HG02852 (cell line): ENCODE results near the gene FAM53B.

ENCODE experiments used
- ATAC-seq: cut with Tn5 transposase; IDR thresholded peaks from one replicate; pipeline ENCODE4 v1.9.1; 2021; ENCODE audit warnings: mild to moderate bottlenecking, moderate library complexity; ENCODE audit not compliant: unreplicated experiment

The FAM53B gene

GRCh38 chr10:124683814-124684213 is 60.4 kb downstream of the FAM53B start:
- no peak for ATAC-seq

- ATAC-seq = no peak
Observed at GRCh38 chr10:124681626-124682552, 62.3 kb downstream of the FAM53B start.

GRCh38 chr10:124681091-124681490 is 63.1 kb downstream of the FAM53B start:
- no peak for ATAC-seq

DNA sequence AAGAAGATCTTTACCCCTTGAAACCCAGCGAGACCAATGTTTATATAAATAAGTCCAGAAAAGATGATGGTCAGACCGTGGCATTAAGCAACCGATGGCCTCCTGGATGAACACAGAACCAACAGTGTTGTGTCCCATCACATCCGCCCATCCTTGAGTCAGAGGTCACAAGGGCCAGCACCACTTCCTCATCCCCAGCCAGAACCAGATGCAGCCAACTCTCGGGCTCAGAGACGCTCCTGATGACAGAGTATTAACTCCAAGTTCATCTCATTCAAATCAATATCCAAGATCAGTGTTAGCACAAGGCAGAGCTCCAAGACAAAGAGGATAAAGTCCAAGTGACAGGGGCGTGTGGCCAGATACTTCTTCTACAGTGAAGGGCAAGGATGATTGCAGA is 63.5 kb downstream of the FAM53B start:
- no peak for ATAC-seq

- ATAC-seq = no peak
Observed at GRCh38 chr10:124679401-124679800, 64.8 kb downstream of the FAM53B start.

GRCh38 chr10:124678557-124679240 is 65.5 kb downstream of the FAM53B start:
- ATAC-seq = no peak

DNA sequence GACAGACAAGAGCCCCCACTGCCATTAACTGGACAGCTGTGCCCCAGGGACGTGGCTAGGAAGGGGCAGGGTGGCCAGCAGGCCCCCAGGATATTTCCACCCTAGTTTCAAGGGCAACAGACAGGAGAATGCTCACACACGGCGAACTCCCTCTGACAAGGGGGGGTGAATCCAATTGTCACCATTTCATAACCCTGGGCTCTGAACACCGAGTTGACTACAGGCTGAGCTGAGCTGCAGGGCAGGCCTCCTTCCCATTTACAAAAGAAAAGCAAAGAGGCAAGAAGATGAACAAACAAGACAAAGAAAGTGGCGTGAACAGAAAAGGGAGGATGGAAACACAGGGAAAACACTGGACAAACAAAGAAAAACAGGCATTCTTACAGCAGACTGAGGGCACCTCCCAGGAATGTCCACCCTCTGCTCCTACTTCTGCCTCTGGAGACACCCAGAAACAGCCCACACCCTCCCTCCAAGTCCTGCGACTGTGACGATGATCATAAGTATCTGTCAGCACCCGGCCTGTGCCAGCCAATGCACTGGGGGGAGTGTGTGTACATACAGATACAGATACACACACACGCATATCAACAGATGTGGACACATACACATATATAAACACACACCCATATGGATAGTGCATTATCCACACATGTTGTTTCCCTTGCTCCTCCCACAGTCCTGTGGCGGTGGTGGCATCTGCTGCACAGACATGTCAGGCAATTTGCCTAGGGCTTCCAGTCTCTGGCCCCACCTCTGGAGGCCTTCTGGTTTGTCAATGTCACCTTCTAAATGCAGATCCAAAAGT is 66.2 kb downstream of the FAM53B start:
- ATAC-seq = no peak

DNA sequence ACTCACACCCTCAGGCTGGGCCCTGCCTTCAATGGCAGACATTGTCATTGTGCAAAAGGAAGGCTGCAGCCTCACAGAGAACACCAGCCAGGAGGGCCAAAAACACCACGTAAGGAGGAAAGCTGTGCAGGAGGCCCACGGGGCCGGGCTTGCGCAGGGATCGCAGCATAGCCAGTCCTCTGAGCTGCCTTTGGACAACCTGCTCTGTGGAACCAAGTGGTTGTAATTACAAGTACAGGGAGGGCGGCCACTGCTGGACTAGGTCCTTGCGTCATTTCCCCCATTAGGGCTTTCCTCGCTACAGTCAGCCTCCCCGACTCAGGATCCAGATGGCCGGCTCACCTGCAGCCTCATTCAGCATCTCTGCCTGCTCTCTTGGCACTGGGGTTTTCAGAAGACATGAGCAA is 66.9 kb downstream of the FAM53B start:
- no peak for ATAC-seq

GRCh38 chr10:124676416-124677062 is 67.6 kb downstream of the FAM53B start:
- no peak for ATAC-seq

DNA sequence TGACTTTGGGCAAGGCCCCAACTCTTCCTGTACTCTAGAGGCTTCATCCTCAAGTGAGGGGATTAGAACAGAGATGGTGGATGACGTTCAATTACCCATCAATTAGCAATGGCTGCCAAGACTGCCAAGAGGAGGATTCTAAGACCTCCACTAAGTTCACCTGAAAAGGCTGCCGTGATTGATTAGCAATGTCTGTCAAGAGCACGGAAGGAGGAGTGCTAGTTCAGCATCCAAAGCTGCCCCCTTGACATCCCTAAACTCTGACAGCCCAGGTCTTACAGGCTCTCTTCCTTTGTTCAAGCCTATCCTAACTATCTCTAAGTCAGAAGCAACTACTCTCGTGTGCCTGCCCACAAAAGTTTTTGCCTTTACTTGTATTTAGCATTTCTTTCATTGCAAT is 68.4 kb downstream of the FAM53B start:
- ATAC-seq = no peak

GRCh38 chr10:124675261-124675660 is 68.9 kb downstream of the FAM53B start:
- ATAC-seq = no peak

DNA sequence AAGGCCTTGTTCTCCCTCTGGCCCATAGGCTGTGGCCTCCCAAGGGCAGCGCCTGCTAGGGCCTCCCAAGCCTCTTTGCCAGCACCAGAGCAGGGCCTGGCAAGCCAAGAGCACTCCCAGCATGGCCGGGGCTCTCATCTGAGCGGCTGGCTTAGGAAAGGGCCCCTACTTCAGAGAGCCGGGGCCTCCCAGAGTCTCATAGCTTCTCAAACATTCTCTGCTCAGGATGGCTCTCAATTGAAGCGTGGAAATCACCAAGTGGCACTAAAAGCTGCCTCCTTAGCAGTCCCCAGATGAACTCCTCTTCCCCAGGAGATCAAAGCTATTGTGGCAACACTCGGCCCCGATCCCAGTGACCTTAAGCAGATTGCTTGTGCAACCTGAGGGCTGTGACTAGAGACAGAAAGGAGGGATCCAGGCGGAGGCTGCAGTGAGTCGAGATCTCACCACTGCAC is 69.4 kb downstream of the FAM53B start:
- ATAC-seq = no peak

DNA sequence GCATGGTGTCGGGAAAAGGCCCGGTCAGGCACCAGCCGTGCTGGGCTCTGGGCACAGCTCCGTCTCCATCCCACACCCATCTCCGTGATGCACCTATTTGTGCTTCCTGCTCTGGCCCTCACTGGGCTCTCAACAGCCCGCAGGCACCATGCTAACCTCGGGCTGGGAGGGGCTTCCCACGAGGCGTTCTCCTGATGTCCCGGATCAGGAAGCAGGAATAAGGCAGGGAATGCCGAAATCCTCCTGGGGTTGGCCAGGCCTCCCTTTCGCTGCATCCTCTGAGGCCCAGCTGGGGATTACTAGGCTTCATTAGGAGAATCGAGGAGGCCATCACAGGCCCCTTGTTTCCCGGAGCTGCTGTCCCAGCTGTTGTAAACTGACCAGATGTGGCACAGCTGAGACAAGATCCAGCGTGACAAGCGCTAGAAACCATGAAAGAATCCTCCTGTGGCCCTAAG is 72.0 kb downstream of the FAM53B start:
- no peak for ATAC-seq

- no peak for ATAC-seq
Observed at GRCh38 chr10:124671486-124672075, 72.6 kb downstream of the FAM53B start.

DNA sequence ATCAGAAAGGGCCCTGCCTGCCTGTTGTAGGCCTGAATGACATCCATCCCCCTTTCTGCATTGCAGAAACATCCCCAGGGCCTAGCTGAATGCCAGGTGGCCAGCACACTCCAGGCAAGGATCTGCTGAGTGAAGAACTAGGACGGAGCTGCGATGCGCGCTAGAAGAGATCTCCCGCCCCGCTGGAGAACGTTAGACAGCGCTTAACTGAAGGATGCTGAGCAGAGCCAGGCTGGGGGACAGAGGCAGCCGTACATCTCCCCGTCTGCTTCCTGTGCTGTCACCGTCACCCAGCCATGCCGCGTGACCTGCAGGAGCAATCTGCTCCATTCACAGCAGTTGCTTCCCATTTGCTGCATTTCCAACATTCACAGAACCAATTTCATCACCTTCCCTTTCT is 73.3 kb downstream of the FAM53B start:
- no peak for ATAC-seq

DNA sequence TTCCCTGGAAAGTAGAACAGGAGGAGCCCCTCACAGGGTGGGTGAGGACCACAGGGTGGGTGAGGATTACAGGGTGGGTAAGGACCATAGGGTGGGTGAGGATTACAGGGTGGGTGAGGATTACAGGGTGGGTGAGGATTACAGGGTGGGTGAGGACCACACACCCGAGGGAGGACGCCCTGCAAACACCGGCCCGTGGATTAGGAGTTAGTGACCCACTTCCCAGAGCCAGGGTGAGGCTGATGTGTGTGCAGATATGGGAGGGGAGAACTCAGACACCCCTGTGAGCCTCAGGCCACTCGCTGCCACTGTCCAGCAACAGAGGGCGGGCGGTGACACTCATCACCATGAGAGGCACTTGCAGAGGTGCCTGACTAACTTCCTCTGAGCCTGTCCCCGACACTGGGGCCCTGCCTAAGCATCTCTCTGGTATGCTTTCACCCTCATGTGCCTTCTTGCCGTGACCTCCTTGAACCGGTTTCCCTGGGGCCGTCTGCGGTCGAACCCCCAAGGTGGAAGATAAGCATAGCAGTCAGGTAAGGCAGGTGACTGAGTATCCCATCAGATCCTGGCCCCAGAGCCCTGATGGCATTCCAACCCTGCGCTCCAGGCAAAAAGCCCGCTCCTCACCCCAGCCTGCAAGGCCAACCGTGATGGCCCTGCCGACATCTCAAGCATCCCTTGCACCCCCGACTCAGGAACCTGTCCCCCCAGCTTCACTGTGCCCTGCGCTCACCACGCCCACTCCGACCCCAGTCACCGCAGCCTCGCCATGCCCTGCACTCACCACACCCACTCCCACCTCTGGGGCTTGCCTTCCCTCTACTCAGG is 74.1 kb downstream of the FAM53B start:
- no peak for ATAC-seq

DNA sequence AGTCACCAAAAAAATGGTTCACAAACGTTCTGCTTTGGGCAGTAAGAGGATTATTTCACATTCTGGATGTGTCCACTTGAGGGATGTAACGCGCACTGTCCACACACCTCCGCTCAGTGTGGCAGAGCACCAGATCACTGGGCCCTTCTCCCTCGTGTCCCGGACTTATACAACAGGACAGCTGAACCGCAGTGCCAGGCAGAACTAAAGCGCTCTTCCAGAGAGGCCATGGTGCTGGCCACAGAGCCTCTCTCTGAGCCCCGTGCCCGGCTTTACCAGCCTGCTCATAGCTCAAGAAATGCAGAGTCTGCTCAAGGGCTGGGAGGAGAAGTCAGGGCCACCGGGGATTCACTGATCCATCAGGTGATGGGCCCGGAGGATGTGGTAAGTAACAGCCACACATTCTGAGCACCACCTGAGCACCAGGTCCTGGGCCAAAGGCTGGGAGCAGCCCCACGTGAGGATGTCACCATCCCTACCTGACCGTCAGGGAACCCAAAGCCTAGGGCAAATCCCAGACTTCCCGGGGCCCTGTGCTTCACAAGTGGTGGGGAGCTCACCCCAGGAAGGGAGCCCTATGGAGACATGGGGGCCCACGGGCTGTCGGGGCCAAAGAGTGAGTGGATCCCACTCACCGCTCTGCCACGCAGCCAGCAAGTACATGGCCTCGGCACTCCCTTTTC is 74.9 kb downstream of the FAM53B start:
- no peak for ATAC-seq

DNA sequence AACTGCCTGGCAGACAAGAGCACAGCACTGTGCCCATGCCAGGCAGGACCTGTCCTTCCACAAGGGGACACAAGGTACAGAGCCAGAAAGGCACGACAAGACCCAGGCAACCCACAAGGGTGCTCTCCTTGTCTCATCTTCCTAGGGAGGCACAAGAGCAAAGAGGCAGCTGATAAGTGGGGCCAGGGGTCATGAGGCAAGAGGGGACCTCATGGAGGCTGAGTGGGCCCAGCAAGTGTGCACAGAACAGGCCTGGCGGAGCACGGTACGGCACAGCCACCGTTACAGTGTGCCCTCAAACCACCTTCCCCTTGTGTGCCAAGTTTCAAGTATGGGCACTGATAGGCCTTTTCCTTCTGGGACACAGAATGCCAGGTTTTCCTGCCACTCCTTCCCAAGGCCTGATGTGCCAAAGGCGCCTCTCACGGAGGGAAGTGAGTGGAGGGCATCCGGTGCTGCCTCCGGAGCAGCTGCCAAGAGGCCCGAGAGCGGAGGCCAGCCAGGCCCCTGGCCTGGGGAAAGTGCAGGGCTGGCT is 75.6 kb downstream of the FAM53B start:
- ATAC-seq = no peak
